Mucosa of stomach (tissue), 1 donor: ENCODE measurements around the gene ADAM12.

Source experiments
- H3K27me3 ChIP-seq: one replicate; pipeline ENCODE4 v1.7.0; 2013; ENCODE audit warnings: mild to moderate bottlenecking, low read length; ENCODE audit not compliant: control insufficient read depth, insufficient read depth
- H3K36me3 ChIP-seq: one replicate; pipeline ENCODE4 v1.7.0; 2013; ENCODE audit warnings: low read length; ENCODE audit not compliant: control insufficient read depth, insufficient read depth
- H3K4me1 ChIP-seq: one replicate; pipeline ENCODE4 v1.7.0; 2013; ENCODE audit warnings: mild to moderate bottlenecking, low read length; ENCODE audit not compliant: control insufficient read depth, insufficient read depth
- H3K4me3 ChIP-seq: one replicate; pipeline ENCODE4 v1.7.0; 2013; ENCODE audit warnings: low read length
- H3K9ac ChIP-seq: one replicate; pipeline ENCODE4 v1.7.0; 2013; ENCODE audit warnings: mild to moderate bottlenecking, low read length, moderate library complexity
- H3K9me3 ChIP-seq: one replicate; pipeline ENCODE4 v1.7.0; 2013; ENCODE audit warnings: mild to moderate bottlenecking, low read length, moderate library complexity; ENCODE audit not compliant: control insufficient read depth
- donor health status: Pancreatic carcinoma.

The ADAM12 gene

GRCh38 chr10:126127481-126128029 is 260.7 kb downstream of the ADAM12 start:
- Histone ChIP-seq H3K9me3 (no peaks in the 10 kb centered on the region), H3K36me3 (no peaks in the 10 kb centered on the region), H3K4me1 (no peaks in the 10 kb centered on the region), H3K4me3 (no peak overlapping the region), H3K9ac (no peak overlapping the region), H3K27me3 (no peaks in the 10 kb centered on the region)

GRCh38 chr10:126126866-126127265 is 261.4 kb downstream of the ADAM12 start:
- Histone ChIP-seq H3K4me3 (no peak overlapping the region), H3K4me1 (no peaks in the 10 kb centered on the region), H3K36me3 (no peaks in the 10 kb centered on the region), H3K9ac (no peak overlapping the region), H3K27me3 (no peaks in the 10 kb centered on the region), H3K9me3 (no peaks in the 10 kb centered on the region)

DNA sequence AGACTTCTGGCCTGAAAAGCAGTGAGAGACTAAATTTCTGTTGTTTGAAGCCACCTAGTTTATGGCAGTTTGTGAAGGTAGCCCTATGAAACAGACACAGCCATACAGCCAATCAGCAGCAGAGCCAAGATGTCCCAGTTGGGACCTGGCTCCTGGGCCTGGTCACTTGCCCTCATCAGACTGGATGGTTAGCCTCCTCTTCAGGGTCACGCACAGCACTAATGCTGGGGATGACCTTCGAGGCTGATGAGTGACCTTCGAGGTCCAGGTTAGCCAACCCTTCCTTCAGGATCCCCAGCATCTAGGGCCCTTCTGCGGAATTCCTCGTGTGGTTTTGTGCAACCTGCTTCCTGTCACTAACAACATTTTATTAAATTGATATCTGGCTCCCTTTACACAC is 262.3 kb downstream of the ADAM12 start:
- H3K9me3 ChIP-seq: no peaks in the 10 kb centered on the region
- no peaks in the 10 kb centered on the region for H3K36me3 ChIP-seq
- no peak overlapping the region for H3K9ac ChIP-seq
- no peaks in the 10 kb centered on the region for H3K4me1 ChIP-seq
- no peak overlapping the region for H3K4me3 ChIP-seq
- no peaks in the 10 kb centered on the region for H3K27me3 ChIP-seq

- Histone ChIP-seq H3K4me1 (no peaks in the 10 kb centered on the region), H3K4me3 (no peak overlapping the region), H3K36me3 (no peaks in the 10 kb centered on the region), H3K27me3 (no peaks in the 10 kb centered on the region), H3K9ac (no peak overlapping the region), H3K9me3 (no peaks in the 10 kb centered on the region)
Observed at GRCh38 chr10:126124668-126125349, 263.5 kb downstream of the ADAM12 start.

- H3K36me3 ChIP-seq: no peaks in the 10 kb centered on the region
- no peak overlapping the region for H3K9ac ChIP-seq
- no peaks in the 10 kb centered on the region for H3K9me3 ChIP-seq
- no peaks in the 10 kb centered on the region for H3K4me1 ChIP-seq
- H3K4me3 ChIP-seq: no peak overlapping the region
- no peaks in the 10 kb centered on the region for H3K27me3 ChIP-seq
Observed at GRCh38 chr10:126124046-126124445, 264.2 kb downstream of the ADAM12 start.

DNA sequence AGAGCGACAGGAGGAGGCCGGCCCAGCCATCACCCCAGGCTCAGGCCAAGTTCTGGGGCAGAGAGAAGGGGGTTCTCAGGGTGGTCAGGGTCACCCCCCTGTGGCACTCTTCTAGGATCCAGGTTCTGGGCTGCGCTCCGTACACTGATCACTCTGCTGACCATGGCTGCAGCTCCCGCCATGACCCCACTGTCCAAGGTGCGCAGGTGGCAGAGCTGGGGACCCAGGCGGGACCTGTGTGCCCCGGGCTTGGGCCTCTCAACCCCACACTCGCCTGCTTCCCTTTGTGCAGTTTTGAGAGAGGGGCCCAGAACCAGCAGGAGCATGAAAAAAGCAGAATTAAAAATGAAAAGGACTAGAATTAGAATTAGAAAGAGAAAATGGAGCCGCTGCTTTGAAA is 264.8 kb downstream of the ADAM12 start:
- H3K36me3 ChIP-seq: no peaks in the 10 kb centered on the region
- H3K9me3 ChIP-seq: no peaks in the 10 kb centered on the region
- no peaks in the 10 kb centered on the region for H3K4me1 ChIP-seq
- H3K4me3 ChIP-seq: no peak overlapping the region
- no peak overlapping the region for H3K9ac ChIP-seq
- H3K27me3 ChIP-seq: no peaks in the 10 kb centered on the region

DNA sequence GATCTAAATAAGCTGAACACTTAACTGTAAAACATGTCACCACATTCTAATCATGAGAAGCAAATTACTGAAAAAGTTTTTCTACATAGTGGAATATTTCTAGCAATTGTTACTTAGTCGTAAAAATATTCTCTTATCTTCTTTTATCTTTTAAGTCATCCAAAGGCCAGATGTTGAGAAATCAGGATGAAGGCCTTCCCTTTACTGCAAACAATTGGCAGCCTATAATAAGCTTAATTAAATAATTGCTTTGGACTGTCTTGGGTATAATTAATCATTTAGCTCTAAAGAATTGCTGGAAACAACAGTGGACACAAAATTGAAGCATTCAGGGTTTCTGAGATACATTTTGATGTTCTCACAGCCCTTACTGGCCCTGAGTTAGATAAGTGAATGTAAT is 265.4 kb downstream of the ADAM12 start:
- Histone ChIP-seq H3K4me1 (no peaks in the 10 kb centered on the region), H3K4me3 (no peak overlapping the region), H3K9me3 (no peaks in the 10 kb centered on the region), H3K27me3 (no peaks in the 10 kb centered on the region), H3K36me3 (no peaks in the 10 kb centered on the region), H3K9ac (no peak overlapping the region)

GRCh38 chr10:126119599-126119998 is 268.7 kb downstream of the ADAM12 start:
- no peak overlapping the region for H3K9ac ChIP-seq
- H3K36me3 ChIP-seq: no peaks in the 10 kb centered on the region
- no peaks in the 10 kb centered on the region for H3K9me3 ChIP-seq
- H3K27me3 ChIP-seq: no peaks in the 10 kb centered on the region
- no peak overlapping the region for H3K4me3 ChIP-seq
- H3K4me1 ChIP-seq: no peaks in the 10 kb centered on the region

DNA sequence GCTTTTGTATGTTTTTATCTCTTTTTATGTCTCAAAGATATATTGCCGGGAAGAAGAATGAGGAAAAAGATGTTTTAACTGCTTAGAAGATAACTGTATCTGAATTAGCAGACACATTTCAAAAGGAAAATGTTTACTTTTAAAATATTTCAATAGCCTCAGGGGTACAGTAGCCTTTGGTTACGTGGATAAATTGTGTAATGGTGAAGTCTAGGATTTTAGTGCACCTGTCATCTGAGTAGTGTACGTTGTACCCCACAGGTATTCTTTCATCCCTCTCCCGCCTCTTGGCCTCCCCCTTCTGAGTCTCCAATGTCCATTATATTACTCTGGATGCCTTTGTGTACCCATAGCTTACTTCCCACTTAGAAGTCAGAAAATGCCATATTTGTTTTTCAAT is 269.8 kb downstream of the ADAM12 start:
- H3K4me3 ChIP-seq: no peak overlapping the region
- H3K27me3 ChIP-seq: no peaks in the 10 kb centered on the region
- H3K4me1 ChIP-seq: no peaks in the 10 kb centered on the region
- no peaks in the 10 kb centered on the region for H3K36me3 ChIP-seq
- H3K9me3 ChIP-seq: no peaks in the 10 kb centered on the region
- no peak overlapping the region for H3K9ac ChIP-seq

- Histone ChIP-seq H3K27me3 (no peaks in the 10 kb centered on the region), H3K9me3 (no peaks in the 10 kb centered on the region), H3K36me3 (no peaks in the 10 kb centered on the region), H3K4me1 (no peaks in the 10 kb centered on the region), H3K9ac (no peak overlapping the region), H3K4me3 (no peak overlapping the region)
Observed at GRCh38 chr10:126117196-126117595, 271.1 kb downstream of the ADAM12 start.

DNA sequence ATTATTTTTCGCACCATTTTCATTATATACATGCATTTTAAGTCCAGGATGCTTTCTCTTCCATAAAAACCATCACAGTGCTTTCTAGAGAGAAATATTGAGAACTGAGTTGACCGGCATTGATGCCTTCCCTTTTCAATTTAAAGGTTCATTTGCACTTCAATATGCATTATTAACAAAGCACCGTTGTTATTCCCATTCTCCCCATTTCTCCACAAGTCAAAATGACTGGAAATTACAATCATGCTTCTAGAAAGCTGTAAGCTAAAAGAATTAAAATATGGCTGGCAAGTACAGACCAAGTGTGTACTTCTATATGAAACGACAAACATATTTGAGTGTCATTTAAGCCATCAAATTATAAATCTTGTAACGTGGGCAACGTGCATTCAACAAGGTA is 272.4 kb downstream of the ADAM12 start:
- Histone ChIP-seq H3K9ac (no peak overlapping the region), H3K27me3 (no peaks in the 10 kb centered on the region), H3K9me3 (no peaks in the 10 kb centered on the region), H3K36me3 (no peaks in the 10 kb centered on the region), H3K4me1 (no peaks in the 10 kb centered on the region), H3K4me3 (no peak overlapping the region)

GRCh38 chr10:126114884-126115555 is 273.3 kb downstream of the ADAM12 start:
- no peak overlapping the region for H3K4me3 ChIP-seq
- H3K9ac ChIP-seq: no peak overlapping the region
- no peaks in the 10 kb centered on the region for H3K4me1 ChIP-seq
- H3K27me3 ChIP-seq: no peaks in the 10 kb centered on the region
- no peaks in the 10 kb centered on the region for H3K36me3 ChIP-seq
- H3K9me3 ChIP-seq: no peaks in the 10 kb centered on the region
